ENCODE measurements around the gene PMP22. TPM values are rescaled to one million over a fixed set of nuclear protein-coding genes. Genes with fewer than 3 reads are reported as not detected.

PMP22 gene
- total RNA-seq, 1 donor from 2014 or later = 4.3 TPM

GRCh38 chr17:15233022-15233805 lies 31.9 kb downstream of the PMP22 start:
- Histone ChIP-seq H3K79me2 (ENCODE audit: low read depth) (no peaks in the 10 kb centered on the region), H3K4me1 (no peaks in the 10 kb centered on the region), H4K20me1 (ENCODE audit: low read depth) (no peaks in the 10 kb centered on the region), H3K27ac (no peak overlapping the region), H3K27me3 (no peaks in the 10 kb centered on the region), H3K9me3 (ENCODE audit: low read depth) (no peaks in the 10 kb centered on the region), H3K36me3 (no peaks in the 10 kb centered on the region), H3F3A (ENCODE audit: low read depth) (no peaks in the 10 kb centered on the region), H3K4me3 (no peak overlapping the region), H3K4me2 (no peak overlapping the region), H2AFZ (replicated peaks) (no peak overlapping the region), H3K9ac (no peak overlapping the region)
- Mint-ChIP-seq H3K27me3 (ENCODE audit: insufficient read depth, low read depth) (peaks cover 5% of the 10 kb centered on the region), H3K27ac (no peak overlapping the region), H3K4me1 (no peaks in the 10 kb centered on the region), H3K9me3 (no peaks in the 10 kb centered on the region), H3K36me3 (no peaks in the 10 kb centered on the region), H3K4me3 (no peak overlapping the region)
- TF ChIP-seq CTCF (IDR thresholded peaks at IDR 0.05) (peak; percentile 40), EZH2 (IDR thresholded peaks at IDR 0.05) (no peak)
- DNase-seq (ENCODE audit: low spot score) = peak; percentile 10

GRCh38 chr17:15232517-15232915 lies 32.6 kb downstream of the PMP22 start:
- no peak overlapping the region for H3K4me3 ChIP-seq
- DNase-seq (ENCODE audit: low spot score) = no peak
- H3K9me3 ChIP-seq (ENCODE audit: low read depth) = no peaks in the 10 kb centered on the region
- no peaks in the 10 kb centered on the region for H4K20me1 ChIP-seq (ENCODE audit: low read depth)
- Mint-ChIP-seq H3K9me3 (no peaks in the 10 kb centered on the region), H3K4me1 (no peaks in the 10 kb centered on the region), H3K4me3 (no peak overlapping the region), H3K27ac (no peak overlapping the region), H3K27me3 (ENCODE audit: insufficient read depth, low read depth) (peaks cover 5% of the 10 kb centered on the region), H3K36me3 (no peaks in the 10 kb centered on the region)
- no peak overlapping the region for H3K9ac ChIP-seq
- no peaks in the 10 kb centered on the region for H3K36me3 ChIP-seq
- no peak overlapping the region for H3K4me2 ChIP-seq
- no peaks in the 10 kb centered on the region for H3K4me1 ChIP-seq
- TF ChIP-seq EZH2 (IDR thresholded peaks at IDR 0.05) (no peak), CTCF (IDR thresholded peaks at IDR 0.05) (no peak), EZH2phosphoT487 (IDR thresholded peaks at IDR 0.05) (no peak)
- H3K79me2 ChIP-seq (ENCODE audit: low read depth) = no peaks in the 10 kb centered on the region
- no peaks in the 10 kb centered on the region for H3F3A ChIP-seq (ENCODE audit: low read depth)
- no peak overlapping the region for H2AFZ ChIP-seq (replicated peaks)
- no peak overlapping the region for H3K27ac ChIP-seq
- H3K27me3 ChIP-seq = no peaks in the 10 kb centered on the region

- H3F3A ChIP-seq (ENCODE audit: low read depth) = no peaks in the 10 kb centered on the region
- no peaks in the 10 kb centered on the region for H3K36me3 Mint-ChIP-seq
- H3K27me3 Mint-ChIP-seq (ENCODE audit: insufficient read depth, low read depth) = peaks cover 5% of the 10 kb centered on the region
- H3K9ac ChIP-seq = no peak overlapping the region
- H4K20me1 ChIP-seq (ENCODE audit: low read depth) = no peaks in the 10 kb centered on the region
- H2AFZ ChIP-seq (replicated peaks) = no peak overlapping the region
- no peak for TF ChIP-seq CTCF (IDR thresholded peaks at IDR 0.05)
- no peak for TF ChIP-seq EZH2 (IDR thresholded peaks at IDR 0.05)
- TF ChIP-seq EZH2phosphoT487 (IDR thresholded peaks at IDR 0.05) = no peak
- no peaks in the 10 kb centered on the region for H3K27me3 ChIP-seq
- no peaks in the 10 kb centered on the region for H3K9me3 ChIP-seq (ENCODE audit: low read depth)
- no peak for DNase-seq (ENCODE audit: low spot score)
- H3K27ac ChIP-seq = no peak overlapping the region
- no peaks in the 10 kb centered on the region for H3K4me1 Mint-ChIP-seq
- no peak overlapping the region for H3K4me3 ChIP-seq
- H3K4me2 ChIP-seq = no peak overlapping the region
- H3K36me3 ChIP-seq = no peaks in the 10 kb centered on the region
- H3K79me2 ChIP-seq (ENCODE audit: low read depth) = no peaks in the 10 kb centered on the region
- no peak overlapping the region for H3K27ac Mint-ChIP-seq
- H3K4me1 ChIP-seq = no peaks in the 10 kb centered on the region
- H3K9me3 Mint-ChIP-seq = no peaks in the 10 kb centered on the region
- no peak overlapping the region for H3K4me3 Mint-ChIP-seq
Observed at GRCh38 chr17:15231851-15232516, 33.1 kb downstream of the PMP22 start.

Data from neural progenitor cell (in vitro differentiated cells).